Muscle layer of duodenum (tissue), 2 donors: ENCODE results near the gene TMED1.
"Not testable (repeated sequence)": the region's sequence is repeated elsewhere in the genome, so short reads cannot be mapped to it uniquely, and the experiment has no call there.

Source experiments
- H3K27ac ChIP-seq: one replicate; pipeline ENCODE4 v1.7.0; 2013; ENCODE audit warnings: mild to moderate bottlenecking, low read length
- H3K27me3 ChIP-seq: one replicate; pipeline ENCODE4 v1.7.0; 2013; ENCODE audit warnings: low read depth, mild to moderate bottlenecking, control low read depth, low read length
- H3K36me3 ChIP-seq, 2 donors: one replicate each; pipeline ENCODE4 v1.7.0; 2013; ENCODE audit warnings: low read length in 2 of 2, control low read depth in 1 of 2, mild to moderate bottlenecking in 1 of 2; ENCODE audit not compliant: insufficient read depth in 2 of 2, control insufficient read depth in 1 of 2
- H3K4me1 ChIP-seq, 2 donors: one replicate each; pipeline ENCODE4 v1.7.0; 2013; ENCODE audit warnings: low read length in 2 of 2, mild to moderate bottlenecking in 2 of 2, control low read depth in 1 of 2, moderate library complexity in 1 of 2; ENCODE audit not compliant: insufficient read depth in 2 of 2, control insufficient read depth in 1 of 2
- H3K4me3 ChIP-seq, 2 donors: one replicate each; pipeline ENCODE4 v1.7.0; 2013; ENCODE audit warnings: low read length in 2 of 2, low read depth in 1 of 2, mild to moderate bottlenecking in 1 of 2
- H3K9me3 ChIP-seq, 2 donors: one replicate each; pipeline ENCODE4 v1.7.0; 2013; ENCODE audit warnings: low read length in 2 of 2, control low read depth in 1 of 2, mild to moderate bottlenecking in 1 of 2; ENCODE audit not compliant: control insufficient read depth in 1 of 2
- donor health status: healthy.

The TMED1 gene

GRCh38 chr19:10871711-10872545 is 35.9 kb upstream of the TMED1 start:
- Histone ChIP-seq H3K27ac (peak overlapping the region; percentile 61), H3K36me3 (no peaks in the 10 kb centered on the region), H3K27me3 (no peaks in the 10 kb centered on the region), H3K4me1 (peaks cover 0 to 14% of the 10 kb centered on the region in 2 donors), H3K4me3 (peak overlapping the region; percentile 72 to 75), H3K9me3 (no peaks in the 10 kb centered on the region)

GRCh38 chr19:10870955-10871603 is 35.1 kb upstream of the TMED1 start, which contains the start of gene CARM1:
CARM1 (plus strand) TSS chr19:10871553; CDS start chr19:10871703, 150 bp downstream.
- H3K4me3 ChIP-seq: peak within 1 kb of the TSS; percentile 72 to 75
- no peaks in the 10 kb centered on the region for H3K9me3 ChIP-seq
- peaks cover 0 to 11% of the 10 kb centered on the region in 2 donors for H3K4me1 ChIP-seq
- peak within 1 kb of the TSS; percentile 63 for H3K27ac ChIP-seq
- H3K36me3 ChIP-seq: no peaks in the 10 kb centered on the region
- H3K27me3 ChIP-seq: no peaks in the 10 kb centered on the region

DNA sequence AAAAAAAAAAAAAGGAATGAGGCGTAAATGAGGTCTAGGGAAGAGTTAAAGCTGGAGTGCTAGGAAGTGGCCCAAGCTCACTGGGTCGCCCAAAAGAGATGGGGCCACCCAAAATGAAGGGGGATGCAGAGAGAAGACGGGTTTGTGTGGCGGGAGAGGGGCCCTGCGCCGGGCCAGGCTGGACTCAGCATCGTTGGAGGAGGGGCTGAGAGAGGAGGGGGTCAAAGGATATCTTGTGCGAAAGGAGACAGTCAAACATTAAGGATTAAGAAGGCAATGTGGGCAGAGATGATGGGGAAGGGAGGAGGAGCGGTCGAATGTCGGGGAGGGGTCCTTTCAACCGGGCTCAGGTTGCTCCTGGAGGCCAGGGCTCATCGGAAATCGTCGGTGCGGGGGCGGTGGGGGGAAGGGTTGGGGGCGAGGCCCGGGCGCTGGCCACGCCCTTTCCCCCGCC is 34.5 kb upstream of the TMED1 start:
- Histone ChIP-seq H3K27me3 (no peaks in the 10 kb centered on the region), H3K9me3 (no peaks in the 10 kb centered on the region), H3K4me3 (peak overlapping the region; percentile 51 to 63), H3K36me3 (no peaks in the 10 kb centered on the region), H3K4me1 (peaks cover 0 to 8% of the 10 kb centered on the region in 2 donors), H3K27ac (peak overlapping the region; percentile 63)

- H3K4me1 ChIP-seq, H3K27ac ChIP-seq: not testable (repeated sequence)
Measured at GRCh38 chr19:10869872-10870311, 33.9 kb upstream of the TMED1 start.

DNA sequence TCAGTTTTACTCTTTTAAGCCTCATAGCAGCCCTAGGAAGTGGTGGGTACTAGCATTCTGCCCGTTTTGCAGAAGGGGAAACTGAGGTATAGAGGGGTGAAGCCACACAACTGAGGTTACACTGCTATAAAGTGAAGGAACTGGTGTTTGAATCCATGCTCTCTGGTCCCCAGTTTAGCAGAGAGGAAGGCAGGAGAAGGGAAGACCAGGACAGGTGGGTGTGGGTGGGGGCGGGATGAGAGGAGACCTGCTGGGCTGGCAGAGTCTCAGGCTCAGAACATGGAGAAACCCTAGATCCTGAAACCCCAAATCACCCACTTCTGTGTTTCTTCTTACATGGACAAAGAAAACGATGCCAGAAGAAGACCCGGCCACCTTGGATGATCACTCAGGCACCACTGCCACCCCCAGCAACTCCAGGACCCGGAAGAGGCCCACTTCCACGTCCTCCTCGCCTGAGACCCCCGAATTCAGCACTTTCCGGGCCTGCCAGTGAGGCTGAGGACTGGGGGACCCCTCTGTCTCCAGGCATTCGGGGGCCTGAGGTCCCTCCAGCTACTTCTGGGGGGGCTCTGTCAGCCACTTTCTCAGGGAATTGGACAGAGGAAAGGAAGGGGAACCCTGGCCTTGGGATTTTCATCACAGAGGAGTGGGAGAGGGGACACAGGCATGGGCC is 33.0 kb upstream of the TMED1 start:
- no peak overlapping the region for H3K4me3 ChIP-seq
- peaks cover 3 to 8% of the 10 kb centered on the region in 2 donors for H3K4me1 ChIP-seq
- no peaks in the 10 kb centered on the region for H3K9me3 ChIP-seq
- no peaks in the 10 kb centered on the region for H3K36me3 ChIP-seq
- no peaks in the 10 kb centered on the region for H3K27me3 ChIP-seq
- no peak overlapping the region for H3K27ac ChIP-seq

More at GRCh38 chr19:10869872-10870311, 33.9 kb upstream of the TMED1 start:
- not testable (repeated sequence) for H3K4me3 ChIP-seq, H3K9me3 ChIP-seq, H3K36me3 ChIP-seq, H3K27me3 ChIP-seq

GRCh38 chr19:10866495-10866894 is 30.5 kb upstream of the TMED1 start:
- H3K4me1 ChIP-seq: peaks cover 0 to 4% of the 10 kb centered on the region in 2 donors
- H3K9me3 ChIP-seq: no peaks in the 10 kb centered on the region
- H3K4me3 ChIP-seq: no peak overlapping the region
- H3K27ac ChIP-seq: no peak overlapping the region
- H3K27me3 ChIP-seq: no peaks in the 10 kb centered on the region
- no peaks in the 10 kb centered on the region for H3K36me3 ChIP-seq

GRCh38 chr19:10864538-10864899 is 28.5 kb upstream of the TMED1 start:
- H3K36me3 ChIP-seq: no peaks in the 10 kb centered on the region
- no peaks in the 10 kb centered on the region for H3K27me3 ChIP-seq
- H3K4me1 ChIP-seq: peaks cover 0 to 4% of the 10 kb centered on the region in 2 donors
- H3K9me3 ChIP-seq: no peaks in the 10 kb centered on the region
- H3K27ac ChIP-seq: no peak overlapping the region
- peak overlapping the region in 1 of 2 donors; percentile 44 for H3K4me3 ChIP-seq

DNA sequence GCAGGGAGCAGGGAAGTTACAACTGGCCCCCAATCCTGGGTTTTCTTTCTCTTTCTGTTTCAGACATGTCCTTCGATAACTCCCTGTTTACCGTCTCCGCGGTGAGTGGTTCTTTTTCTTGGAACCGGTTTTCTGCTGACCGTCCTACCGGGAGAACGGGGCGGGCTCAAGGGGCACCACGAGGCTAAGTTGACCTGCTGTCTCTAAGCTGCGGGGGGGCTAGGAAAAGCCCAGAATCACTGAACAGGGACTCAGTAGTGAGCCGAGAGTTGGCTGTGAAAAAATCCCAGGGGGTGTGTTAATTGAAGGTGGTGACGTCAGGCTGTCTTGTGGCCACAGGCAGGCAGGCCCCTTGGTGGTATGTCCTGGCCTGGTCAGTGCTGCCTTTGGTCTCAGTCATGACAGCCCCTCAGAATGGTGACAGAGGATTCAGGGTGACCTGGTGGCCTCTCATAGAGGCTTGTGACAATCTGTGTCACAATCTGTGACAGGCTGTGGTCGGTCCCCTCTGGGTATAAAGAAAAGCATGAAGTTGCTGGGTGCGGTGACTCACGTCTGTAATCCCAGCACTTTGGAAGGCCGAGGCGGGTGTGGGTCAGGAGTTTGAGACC is 27.2 kb upstream of the TMED1 start:
- H3K4me3 ChIP-seq: no peak overlapping the region
- H3K27me3 ChIP-seq: no peaks in the 10 kb centered on the region
- peaks cover 0 to 4% of the 10 kb centered on the region in 2 donors for H3K4me1 ChIP-seq
- H3K9me3 ChIP-seq: no peaks in the 10 kb centered on the region
- H3K36me3 ChIP-seq: no peaks in the 10 kb centered on the region
- H3K27ac ChIP-seq: no peak overlapping the region

- Histone ChIP-seq H3K4me3 (no peak overlapping the region), H3K9me3 (no peaks in the 10 kb centered on the region), H3K27me3 (no peaks in the 10 kb centered on the region), H3K36me3 (no peaks in the 10 kb centered on the region), H3K4me1 (peaks cover 0 to 4% of the 10 kb centered on the region in 2 donors), H3K27ac (no peak overlapping the region)
Measured at GRCh38 chr19:10862561-10863106, 26.6 kb upstream of the TMED1 start.

- Histone ChIP-seq H3K27ac (no peak overlapping the region), H3K9me3 (no peaks in the 10 kb centered on the region), H3K27me3 (no peaks in the 10 kb centered on the region), H3K36me3 (no peaks in the 10 kb centered on the region), H3K4me3 (no peak overlapping the region), H3K4me1 (peaks cover 0 to 4% of the 10 kb centered on the region in 2 donors)
Measured at GRCh38 chr19:10861103-10861651, 25.2 kb upstream of the TMED1 start.
